HG03103 (cell line): Measurements from ENCODE around the gene TBC1D28.
"Not testable (repeated sequence)": the region's sequence is repeated elsewhere in the genome, so short reads cannot be mapped to it uniquely, and the experiment has no call there.

Experiments
- ATAC-seq: cut with Tn5 transposase; IDR thresholded peaks from one replicate; pipeline ENCODE4 v1.9.1; 2021; ENCODE audit warnings: low read depth; ENCODE audit not compliant: unreplicated experiment

The TBC1D28 gene

GRCh38 chr17:18617613-18618012, 26.6 kb downstream of the TBC1D28 start:
- not testable (repeated sequence) for ATAC-seq

- ATAC-seq: not testable (repeated sequence)
Observed at GRCh38 chr17:18613016-18613415, 31.2 kb downstream of the TBC1D28 start.

- ATAC-seq: not testable (repeated sequence)
Observed at GRCh38 chr17:18593138-18593537, 51.1 kb downstream of the TBC1D28 start.
